HCT116 (cell line): ENCODE results near the gene MYH11.

Experiments used
- CBX3 ChIP-seq: IDR thresholded peaks from 2 replicates; pipeline ENCODE4 v1.6.1; 2012; ENCODE audit warnings: low read depth
- CEBPB ChIP-seq: IDR thresholded peaks from 2 replicates; pipeline ENCODE4 v1.6.1; 2012; ENCODE audit warnings: low read depth
- EGR1 ChIP-seq: IDR thresholded peaks from 2 replicates; pipeline ENCODE4 v1.6.1; 2012; ENCODE audit warnings: low read depth
- EZH2 ChIP-seq: fragments of 200-600 bp; sonication (generic); IDR thresholded peaks from 2 replicates; pipeline ENCODE4 v1.6.1; 2017; ENCODE audit warnings: antibody characterized with exemption, mixed run types
- POLR2A ChIP-seq: IDR thresholded peaks from 2 replicates; pipeline ENCODE4 v1.7.0; 2011; ENCODE audit warnings: borderline replicate concordance; ENCODE audit not compliant: insufficient read depth, insufficient read length; ENCODE audit errors: extremely low read depth
- SP1 ChIP-seq: IDR thresholded peaks from 2 replicates; pipeline ENCODE4 v1.6.1; 2012; ENCODE audit warnings: low read depth
- YY1 ChIP-seq: IDR thresholded peaks from 2 replicates; pipeline ENCODE4 v1.6.1; 2011; ENCODE audit warnings: low read length, low read depth, moderate library complexity, mild to moderate bottlenecking; ENCODE audit not compliant: insufficient replicate concordance; ENCODE audit errors: extremely low read depth
- TF ChIP-seq, protein P1 (sequence below), 3 experiments: fragments of 200-600 bp in 1 of 3; sonication (generic) in 1 of 3; IDR thresholded peaks in 2 of 3; conservative IDR thresholded peaks in 1 of 3; 2 replicates each; pipeline ENCODE4 v1.5.1; 2012 to 2017; ENCODE audit warnings: low read depth in 2 of 3, low read length in 2 of 3, antibody characterized with exemption in 1 of 3, borderline replicate concordance in 1 of 3, control low read depth in 1 of 3, mild to moderate bottlenecking in 1 of 3, mixed read lengths in 1 of 3, mixed run types in 1 of 3, moderate library complexity in 1 of 3; ENCODE audit not compliant: insufficient read depth in 1 of 3
- TF ChIP-seq, protein P2 (sequence below): IDR thresholded peaks from 2 replicates; pipeline ENCODE4 v1.6.1; 2012

DNA sequence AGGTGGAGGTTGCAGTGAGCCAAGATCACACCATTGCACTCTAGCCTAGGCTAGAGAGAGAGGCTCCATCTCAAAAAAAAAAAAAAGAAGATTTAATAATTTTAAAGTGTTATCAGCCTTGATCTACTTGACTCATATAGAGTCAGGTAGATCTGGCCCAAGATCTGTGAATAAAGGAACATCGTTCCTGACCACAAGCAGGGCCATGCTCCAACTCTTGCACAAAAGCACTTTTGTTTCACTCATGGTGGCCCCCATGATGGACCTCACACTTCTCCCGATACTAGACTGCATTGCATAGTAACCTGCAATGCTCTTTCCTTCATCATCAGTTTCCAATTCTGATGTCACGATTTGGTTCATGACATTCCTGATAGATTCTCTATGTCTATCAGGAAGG lies 5.2 kb upstream of the MYH11 start:
- TF ChIP-seq, protein P1, sequence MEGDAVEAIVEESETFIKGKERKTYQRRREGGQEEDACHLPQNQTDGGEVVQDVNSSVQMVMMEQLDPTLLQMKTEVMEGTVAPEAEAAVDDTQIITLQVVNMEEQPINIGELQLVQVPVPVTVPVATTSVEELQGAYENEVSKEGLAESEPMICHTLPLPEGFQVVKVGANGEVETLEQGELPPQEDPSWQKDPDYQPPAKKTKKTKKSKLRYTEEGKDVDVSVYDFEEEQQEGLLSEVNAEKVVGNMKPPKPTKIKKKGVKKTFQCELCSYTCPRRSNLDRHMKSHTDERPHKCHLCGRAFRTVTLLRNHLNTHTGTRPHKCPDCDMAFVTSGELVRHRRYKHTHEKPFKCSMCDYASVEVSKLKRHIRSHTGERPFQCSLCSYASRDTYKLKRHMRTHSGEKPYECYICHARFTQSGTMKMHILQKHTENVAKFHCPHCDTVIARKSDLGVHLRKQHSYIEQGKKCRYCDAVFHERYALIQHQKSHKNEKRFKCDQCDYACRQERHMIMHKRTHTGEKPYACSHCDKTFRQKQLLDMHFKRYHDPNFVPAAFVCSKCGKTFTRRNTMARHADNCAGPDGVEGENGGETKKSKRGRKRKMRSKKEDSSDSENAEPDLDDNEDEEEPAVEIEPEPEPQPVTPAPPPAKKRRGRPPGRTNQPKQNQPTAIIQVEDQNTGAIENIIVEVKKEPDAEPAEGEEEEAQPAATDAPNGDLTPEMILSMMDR (IDR thresholded peaks at IDR 0.05 in 2 of 3, conservative IDR thresholded peaks at IDR 0.05 in 1 of 3; ENCODE audit: borderline replicate concordance in 1 of 3, insufficient read depth in 1 of 3, low read depth in 2 of 3, low read length in 2 of 3): no peak
- no peak for TF ChIP-seq POLR2A
- TF ChIP-seq EGR1: no peak
- no peak for TF ChIP-seq CEBPB
- TF ChIP-seq EZH2: no peak
- TF ChIP-seq, protein P2, sequence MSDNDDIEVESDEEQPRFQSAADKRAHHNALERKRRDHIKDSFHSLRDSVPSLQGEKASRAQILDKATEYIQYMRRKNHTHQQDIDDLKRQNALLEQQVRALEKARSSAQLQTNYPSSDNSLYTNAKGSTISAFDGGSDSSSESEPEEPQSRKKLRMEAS: no peak
- no peak for TF ChIP-seq CBX3
- TF ChIP-seq SP1: no peak
- no peak for TF ChIP-seq YY1
